GM19467 (cell line): ENCODE results near the gene PRSS56.
"Not testable (repeated sequence)": the region's sequence is repeated elsewhere in the genome, so short reads cannot be mapped to it uniquely, and the experiment has no call there.

Source experiments
- ATAC-seq: cut with Tn5 transposase; IDR thresholded peaks from one replicate; pipeline ENCODE4 v1.9.1; 2021; ENCODE audit warnings: mild to moderate bottlenecking, moderate library complexity; ENCODE audit not compliant: unreplicated experiment

Gene PRSS56

GRCh38 chr2:232524771-232525170 lies 4.6 kb downstream of the PRSS56 start:
- no peak for ATAC-seq

- ATAC-seq: no peak
Measured at GRCh38 chr2:232525199-232525598, 5.0 kb downstream of the PRSS56 start.

- ATAC-seq: no peak
Measured at GRCh38 chr2:232525791-232526371, 5.7 kb downstream of the PRSS56 start, which contains the start of gene CHRND. Gene CHRND (plus strand): TSS chr2:232526160. CDS start chr2:232526216, 56 bp downstream.

- no peak for ATAC-seq
Measured at GRCh38 chr2:232526372-232526941, 6.3 kb downstream of the PRSS56 start.

- no peak for ATAC-seq
Measured at GRCh38 chr2:232527905-232528470, 7.8 kb downstream of the PRSS56 start.

GRCh38 chr2:232528746-232529460 lies 8.7 kb downstream of the PRSS56 start:
- no peak for ATAC-seq

- no peak for ATAC-seq
Measured at GRCh38 chr2:232529806-232530547, 9.8 kb downstream of the PRSS56 start.

- no peak for ATAC-seq
Measured at GRCh38 chr2:232530626-232531260, 10.6 kb downstream of the PRSS56 start.

- no peak for ATAC-seq
Measured at GRCh38 chr2:232532419-232532818, 12.2 kb downstream of the PRSS56 start.

GRCh38 chr2:232532821-232533220 lies 12.6 kb downstream of the PRSS56 start:
- ATAC-seq: not testable (repeated sequence)

- ATAC-seq: no peak
Measured at GRCh38 chr2:232533944-232534710, 13.9 kb downstream of the PRSS56 start.

- ATAC-seq: no peak
Measured at GRCh38 chr2:232534940-232535651, 14.9 kb downstream of the PRSS56 start.

GRCh38 chr2:232535761-232536530 lies 15.8 kb downstream of the PRSS56 start:
- ATAC-seq: no peak

GRCh38 chr2:232537079-232537478 lies 16.9 kb downstream of the PRSS56 start:
- no peak for ATAC-seq

- ATAC-seq: no peak
Measured at GRCh38 chr2:232537499-232537898, 17.3 kb downstream of the PRSS56 start.

GRCh38 chr2:232538671-232539070 lies 18.5 kb downstream of the PRSS56 start:
- no peak for ATAC-seq

GRCh38 chr2:232539298-232540231 lies 19.4 kb downstream of the PRSS56 start, which contains the start of gene CHRNG:
Gene CHRNG (plus strand): TSS chr2:232539692. CDS start chr2:232539748, 56 bp downstream.
- ATAC-seq: no peak
